ENCODE data around the gene PLCL2. TPM values are rescaled to one million over a fixed set of nuclear protein-coding genes. Genes with fewer than 3 reads are reported as not detected.
A peak's percentile ranks its signal among the peaks of the same experiment; 100 is the strongest.

PLCL2 gene
- total RNA-seq, 4 donors from 2014 or later, result 0.95 to 4.8 (median 2.2) TPM

DNA sequence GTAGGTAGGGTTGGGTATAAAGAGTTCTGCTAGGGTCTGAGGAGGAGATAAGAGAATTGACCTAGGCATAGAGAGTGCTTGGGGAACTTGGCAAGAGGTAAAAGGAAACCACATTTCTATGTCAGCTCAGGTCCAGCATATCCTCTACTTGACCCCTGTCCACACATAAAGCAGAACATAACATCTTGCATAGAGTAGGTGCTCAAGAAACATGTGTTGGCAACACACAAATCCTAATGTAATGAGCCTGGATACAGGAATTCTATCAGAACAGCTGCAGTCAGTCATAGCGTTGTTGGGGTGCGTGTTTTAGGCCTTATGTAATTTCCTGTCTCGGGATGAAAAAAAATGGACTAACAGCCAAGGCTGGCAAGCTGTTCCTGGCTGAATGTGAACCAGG, 35.0 kb upstream of the PLCL2 start:
- no peaks in the 10 kb centered on the region for H3K9me3 ChIP-seq
- intact Hi-C loops (cut with DNase I), result no loop called here
- no peak overlapping the region for H3K4me3 ChIP-seq
- H3K27me3 ChIP-seq, result no peaks in the 10 kb centered on the region
- no peak for DNase-seq
- 25 to 26% methylated on average over 3 of the region's 3 CpGs for WGBS, 2 donors
- H3K4me1 ChIP-seq, result peaks cover 0 to 4% (median 0%) of the 10 kb centered on the region in 3 donors
- TF ChIP-seq, protein P1, sequence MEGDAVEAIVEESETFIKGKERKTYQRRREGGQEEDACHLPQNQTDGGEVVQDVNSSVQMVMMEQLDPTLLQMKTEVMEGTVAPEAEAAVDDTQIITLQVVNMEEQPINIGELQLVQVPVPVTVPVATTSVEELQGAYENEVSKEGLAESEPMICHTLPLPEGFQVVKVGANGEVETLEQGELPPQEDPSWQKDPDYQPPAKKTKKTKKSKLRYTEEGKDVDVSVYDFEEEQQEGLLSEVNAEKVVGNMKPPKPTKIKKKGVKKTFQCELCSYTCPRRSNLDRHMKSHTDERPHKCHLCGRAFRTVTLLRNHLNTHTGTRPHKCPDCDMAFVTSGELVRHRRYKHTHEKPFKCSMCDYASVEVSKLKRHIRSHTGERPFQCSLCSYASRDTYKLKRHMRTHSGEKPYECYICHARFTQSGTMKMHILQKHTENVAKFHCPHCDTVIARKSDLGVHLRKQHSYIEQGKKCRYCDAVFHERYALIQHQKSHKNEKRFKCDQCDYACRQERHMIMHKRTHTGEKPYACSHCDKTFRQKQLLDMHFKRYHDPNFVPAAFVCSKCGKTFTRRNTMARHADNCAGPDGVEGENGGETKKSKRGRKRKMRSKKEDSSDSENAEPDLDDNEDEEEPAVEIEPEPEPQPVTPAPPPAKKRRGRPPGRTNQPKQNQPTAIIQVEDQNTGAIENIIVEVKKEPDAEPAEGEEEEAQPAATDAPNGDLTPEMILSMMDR (IDR thresholded peaks at IDR 0.05), result no peak
- TF ChIP-seq POLR2A (IDR thresholded peaks at IDR 0.05), result no peak
- peak overlapping the region in 2 of 4 donors; percentile 30 to 49 for H3K27ac ChIP-seq
- no peaks in the 10 kb centered on the region for H3K36me3 ChIP-seq

GRCh38 chr3:16855497-16855896, 29.3 kb upstream of the PLCL2 start:
- Histone ChIP-seq H3K27ac (no peak overlapping the region), H3K36me3 (no peaks in the 10 kb centered on the region), H3K4me3 (no peak overlapping the region), H3K9me3 (no peaks in the 10 kb centered on the region), H3K4me1 (no peaks in the 10 kb centered on the region), H3K27me3 (no peaks in the 10 kb centered on the region)
- no peak for TF ChIP-seq POLR2A (IDR thresholded peaks at IDR 0.05)
- 69 to 87% methylated on average over 1 of the region's 1 CpG for WGBS, 2 donors
- DNase-seq, result no peak
- intact Hi-C loops (cut with DNase I), result no loop called here

GRCh38 chr3:16860234-16860633, 24.5 kb upstream of the PLCL2 start:
- Histone ChIP-seq H3K27me3 (no peaks in the 10 kb centered on the region), H3K4me3 (no peak overlapping the region), H3K9me3 (no peaks in the 10 kb centered on the region), H3K27ac (no peak overlapping the region), H3K36me3 (no peaks in the 10 kb centered on the region), H3K4me1 (no peaks in the 10 kb centered on the region)
- WGBS, 2 donors, result 41 to 56% methylated on average over 3 of the region's 3 CpGs
- intact Hi-C loops (cut with DNase I), result no loop called here
- no peak for TF ChIP-seq POLR2A (IDR thresholded peaks at IDR 0.05)
- TF ChIP-seq, protein P1 (IDR thresholded peaks at IDR 0.05), result no peak
- DNase-seq, result no peak

GRCh38 chr3:16861432-16861831, 23.3 kb upstream of the PLCL2 start:
- Histone ChIP-seq H3K9me3 (no peaks in the 10 kb centered on the region), H3K4me1 (no peaks in the 10 kb centered on the region), H3K4me3 (no peak overlapping the region), H3K27me3 (no peaks in the 10 kb centered on the region), H3K36me3 (no peaks in the 10 kb centered on the region), H3K27ac (no peak overlapping the region)
- 91 to 95% methylated on average over 2 of the region's 2 CpGs for WGBS, 2 donors
- DNase-seq, result no peak
- TF ChIP-seq, protein P1 (IDR thresholded peaks at IDR 0.05), result no peak
- TF ChIP-seq POLR2A (IDR thresholded peaks at IDR 0.05), result no peak
- intact Hi-C loops (cut with DNase I), result no loop called here

DNA sequence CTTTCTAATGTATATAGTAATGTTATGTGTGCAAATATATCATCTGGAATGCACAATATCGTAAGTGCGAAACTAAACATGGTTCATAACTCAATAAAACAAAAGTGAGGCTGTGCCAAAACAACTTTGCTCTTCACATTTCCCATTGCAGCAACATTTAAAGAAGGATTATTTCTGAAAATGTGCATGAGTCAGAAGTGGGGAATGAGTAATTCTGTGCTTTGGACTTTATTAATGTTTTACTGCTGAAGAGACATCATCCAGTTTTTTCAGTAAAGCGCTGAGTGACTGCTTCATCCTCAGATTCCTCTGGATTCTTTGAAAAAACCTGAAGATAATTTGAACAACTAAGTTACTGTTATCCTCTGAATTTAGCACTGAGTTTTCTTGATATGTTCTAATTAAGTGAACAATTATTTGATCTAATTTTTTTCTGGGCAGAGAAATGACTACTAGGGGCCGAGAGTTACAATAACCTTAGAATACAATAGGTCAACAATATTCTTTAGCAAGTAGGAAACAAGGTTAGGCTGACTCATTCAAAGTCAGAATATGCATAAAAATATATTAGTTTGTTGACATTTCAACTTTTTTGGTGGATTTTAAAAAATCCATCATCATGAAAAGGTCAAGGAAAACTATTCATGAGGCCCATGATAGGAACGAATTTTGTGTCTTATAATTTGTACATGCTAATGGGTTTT, 20.0 kb upstream of the PLCL2 start:
- DNase-seq, result no peak
- intact Hi-C loops (cut with DNase I), result no loop called here
- Histone ChIP-seq H3K27ac (no peak overlapping the region), H3K4me1 (no peaks in the 10 kb centered on the region), H3K4me3 (no peak overlapping the region), H3K9me3 (no peaks in the 10 kb centered on the region), H3K27me3 (no peaks in the 10 kb centered on the region), H3K36me3 (no peaks in the 10 kb centered on the region)
- no peak for TF ChIP-seq POLR2A (IDR thresholded peaks at IDR 0.05)
- TF ChIP-seq, protein P1 (IDR thresholded peaks at IDR 0.05), result no peak
- WGBS, 2 donors, result 37 to 55% methylated on average over 5 of the region's 5 CpGs

GRCh38 chr3:16865335-16865734, 19.4 kb upstream of the PLCL2 start:
- no peak for TF ChIP-seq POLR2A (IDR thresholded peaks at IDR 0.05)
- TF ChIP-seq, protein P1 (IDR thresholded peaks at IDR 0.05), result no peak
- Histone ChIP-seq H3K27ac (no peak overlapping the region), H3K36me3 (no peaks in the 10 kb centered on the region), H3K27me3 (no peaks in the 10 kb centered on the region), H3K4me3 (no peak overlapping the region), H3K4me1 (no peaks in the 10 kb centered on the region), H3K9me3 (no peaks in the 10 kb centered on the region)
- intact Hi-C loops (cut with DNase I), result no loop called here
- DNase-seq, result no peak
- 70 to 95% methylated on average over 1 of the region's 1 CpG for WGBS, 2 donors
